Heart right ventricle (tissue), 16 donors: ENCODE data around the gene LARGE1. TPM values are rescaled to one million over a fixed set of nuclear protein-coding genes. Genes with fewer than 3 reads are reported as not detected.

Source experiments
- ATAC-seq, 8 donors: fragments of 200-7000 bp; cut with Tn5 transposase; one replicate each; pipeline ENCODE4 v1.9.1; 2020; ENCODE audit warnings: mild to moderate bottlenecking in 8 of 8, moderate library complexity in 8 of 8, moderate number of reproducible peaks in 1 of 8
- DNase-seq, 2 donors: peaks; one replicate each; pipeline ENCODE4 v3.0.0-alpha.2; 2020
- H3K27ac ChIP-seq, 10 donors: fragments of 200-600 bp; sonication (generic) in 2 of 10; one replicate each; pipeline versions ENCODE4 v1.5.0 to v1.8.0; 2020 to 2022; ENCODE audit warnings: mild to moderate bottlenecking in 3 of 10
- H3K27me3 ChIP-seq, 7 donors: fragments of 200-600 bp; one replicate each; pipeline ENCODE4 v1.8.0; 2021 to 2022; ENCODE audit warnings: mild to moderate bottlenecking in 2 of 7
- H3K36me3 ChIP-seq, 9 donors: fragments of 200-600 bp; sonication (generic) in 1 of 9; one replicate each; pipeline versions ENCODE4 v1.5.0 to v1.8.0; 2020 to 2022; ENCODE audit warnings: mild to moderate bottlenecking in 2 of 9
- H3K4me1 ChIP-seq, 9 donors: fragments of 200-600 bp; sonication (generic) in 1 of 9; one replicate each; pipeline versions ENCODE4 v1.5.0 to v1.8.0; 2020 to 2022; ENCODE audit warnings: mild to moderate bottlenecking in 4 of 9
- H3K4me3 ChIP-seq, 10 donors: fragments of 200-600 bp; sonication (generic) in 2 of 10; one replicate each; pipeline versions ENCODE4 v1.5.0 to v1.8.0; 2020 to 2022; ENCODE audit warnings: mild to moderate bottlenecking in 7 of 10, moderate library complexity in 2 of 10
- H3K9me3 ChIP-seq, 11 donors: fragments of 200-600 bp in 10 of 11; sonication (generic) in 2 of 11; one replicate each; pipeline versions ENCODE4 v1.5.0 to v1.8.0; 2013 to 2022; ENCODE audit warnings: mild to moderate bottlenecking in 2 of 11, control low read depth in 1 of 11, moderate library complexity in 1 of 11
- CTCF ChIP-seq, 9 donors: fragments of 200-600 bp; sonication (generic) in 2 of 9; IDR thresholded peaks; one replicate each; pipeline versions ENCODE4 v1.5.0 to v1.8.0; 2021 to 2022; ENCODE audit warnings: antibody characterized with exemption in 9 of 9, mild to moderate bottlenecking in 5 of 9, moderate library complexity in 1 of 9
- WGBS, 2 donors: extraction: QIAGEN DNeasy Blood & Tissue Kit; methylation state at CpG; one replicate each; pipeline ENCODE4 v1.1.7; 2013; ENCODE audit warnings: inconsistent platforms in 1 of 2; 5-methylcytosine and 5-hydroxymethylcytosine counted together
- intact Hi-C, 10 donors: fragments of 100-400 bp; cut with DNase I; formaldehyde crosslinking; loops; one replicate each; pipeline versions ENCODE4 v1.11.1 to v1.14.2; 2022
- polyA plus RNA-seq, 2 donors: library from polyadenylated mRNA; stranded (reverse); fragments of 200-250 nt; gene quantifications; one replicate each; pipeline ENCODE4 v1.2.3, GENCODE V29; 2013
- total RNA-seq, 10 donors: library from RNA; stranded (reverse); fragmentation: NEBNext Ultra II Directional in 3 of 10; extraction: Animal tissue kit (Norgen Biotek cat#: 25700) in 3 of 10; gene quantifications; one replicate each; pipeline versions ENCODE4 v1.2.1 to v1.2.4, GENCODE V29; 2021 to 2023
- donor health status: Arrhythmogenic right ventricular cardiomyopathy.
- donor health status: ischemic (EF 13 %, LVEDD 7.1; RV severe dilation, severe dysfunction).
- donor health status: healthy with polysubstance abuse.
- donor health status: DM: no; HTN: yes; CAD: no.
- donor health status: DM: no; HTN: no; CAD: no.
- donor health status: ischemic (EF 25% LVEDD 6.9; RV normal size, moderate dysfunction).
- donor health status: ischemic (EF 25% LVEDD 5.7; RV mildly dilated, moderate dysfunction).
- donor health status: healthy.
- donor health status: DM: yes; HTN: yes; CAD: no.
- donor health status: Ischemic cardiomyopathy.
- donor health status: ischemic (EF 35%, LVEDD 5.7; RV mildly dilated, moderate dysfunction).
- donor health status: nonischemic (EF 11% LVEDD 7.7; RV severe dilation, severe dysfunction).
- donor health status: DM: yes; HTN: yes; CAD: no.
- donor health status: PGD.
- donor health status: ischemic (EF 29% LVEDD 5.4; RV normal size, mild dysfunction).
- donor health status: nonischemic (EF 23%, LVEDD 6.1; RV moderate dilation, normal function).

LARGE1 gene
- total and polyA plus RNA-seq, 12 donors: 33.7 to 184 (median 144) TPM

- intact Hi-C loops: no loop called here
- H3K27ac ChIP-seq: no peak overlapping the region
- no peaks in the 10 kb centered on the region for H3K27me3 ChIP-seq
- H3K4me3 ChIP-seq: no peak overlapping the region
- 69 to 72% methylated on average over 6 of the region's 6 CpGs for WGBS, 2 donors
- peaks cover 0 to 6% (median 0%) of the 10 kb centered on the region in 9 donors for H3K4me1 ChIP-seq
- H3K36me3 ChIP-seq: no peaks in the 10 kb centered on the region
- no peak for ATAC-seq
- DNase-seq: no peak
- TF ChIP-seq CTCF (IDR thresholded peaks at IDR 0.05): no peak
- no peaks in the 10 kb centered on the region for H3K9me3 ChIP-seq
Observed at GRCh38 chr22:33393432-33393831, 526.8 kb downstream of the LARGE1 start.

GRCh38 chr22:33391298-33391697, 529.0 kb downstream of the LARGE1 start:
- H3K9me3 ChIP-seq: no peaks in the 10 kb centered on the region
- H3K27ac ChIP-seq: no peak overlapping the region
- peaks cover 0 to 6% (median 0%) of the 10 kb centered on the region in 9 donors for H3K4me1 ChIP-seq
- no peak overlapping the region for H3K4me3 ChIP-seq
- H3K27me3 ChIP-seq: no peaks in the 10 kb centered on the region
- DNase-seq (no peak), ATAC-seq (no peak)
- intact Hi-C loops: no loop called here
- no peaks in the 10 kb centered on the region for H3K36me3 ChIP-seq
- no peak for TF ChIP-seq CTCF (IDR thresholded peaks at IDR 0.05)

GRCh38 chr22:33389936-33390335, 530.3 kb downstream of the LARGE1 start:
- no peaks in the 10 kb centered on the region for H3K36me3 ChIP-seq
- peaks cover 0 to 6% (median 0%) of the 10 kb centered on the region in 9 donors for H3K4me1 ChIP-seq
- ATAC-seq: no peak
- DNase-seq: no peak
- 66 to 68% methylated on average over 4 of the region's 4 CpGs for WGBS, 2 donors
- intact Hi-C loops: no loop called here
- no peak for TF ChIP-seq CTCF (IDR thresholded peaks at IDR 0.05)
- no peak overlapping the region for H3K4me3 ChIP-seq
- no peaks in the 10 kb centered on the region for H3K27me3 ChIP-seq
- H3K9me3 ChIP-seq: no peaks in the 10 kb centered on the region
- H3K27ac ChIP-seq: no peak overlapping the region

GRCh38 chr22:33386270-33386669, 534.0 kb downstream of the LARGE1 start:
- Histone ChIP-seq H3K27me3 (no peaks in the 10 kb centered on the region), H3K4me1 (peaks cover 0 to 2% (median 0%) of the 10 kb centered on the region in 9 donors), H3K9me3 (no peaks in the 10 kb centered on the region), H3K27ac (no peak overlapping the region), H3K36me3 (peaks cover 0 to 33% (median 0%) of the 10 kb centered on the region in 9 donors), H3K4me3 (no peak overlapping the region)
- 92 to 96% methylated on average over 5 of the region's 5 CpGs for WGBS, 2 donors
- intact Hi-C loops: no loop called here
- DNase-seq (no peak), ATAC-seq (no peak)
- TF ChIP-seq CTCF (IDR thresholded peaks at IDR 0.05): no peak
